GM19324 (cell line): ENCODE results near the gene ZC3H4.

Experiments
- ATAC-seq: cut with Tn5 transposase; IDR thresholded peaks from one replicate; pipeline ENCODE4 v1.9.1; 2021; ENCODE audit warnings: mild to moderate bottlenecking, moderate library complexity; ENCODE audit not compliant: unreplicated experiment, low FRiP score

Gene ZC3H4

GRCh38 chr19:47023448-47023794, 90.2 kb downstream of the ZC3H4 start:
- ATAC-seq = no peak

- ATAC-seq = no peak
These were observed 90.8 kb downstream of the ZC3H4 start for GRCh38 chr19:47022541-47023447.

GRCh38 chr19:47022140-47022536, 91.4 kb downstream of the ZC3H4 start:
- ATAC-seq = no peak

- ATAC-seq = no peak
These were observed 91.9 kb downstream of the ZC3H4 start for GRCh38 chr19:47021536-47022139.

GRCh38 chr19:47020992-47021496, 92.5 kb downstream of the ZC3H4 start:
- no peak for ATAC-seq

GRCh38 chr19:47020132-47020805, 93.3 kb downstream of the ZC3H4 start:
- ATAC-seq = no peak

GRCh38 chr19:47019431-47020041, 94.0 kb downstream of the ZC3H4 start, which contains the start of gene NPAS1:
Gene NPAS1, plus strand, starts transcription at chr19:47019837. Its CDS starts 1,211 bp downstream, at chr19:47021048.
- no peak for ATAC-seq

- no peak for ATAC-seq
These were observed 94.7 kb downstream of the ZC3H4 start for GRCh38 chr19:47018923-47019322.
